Vagina (tissue), 2 donors: ENCODE data around the gene LGMN.

Experiments used
- CTCF ChIP-seq, 3 experiments: fragments of 450-650 bp in 2 of 3; fragments of 200-600 bp in 1 of 3; sonication (generic) in 1 of 3; IDR thresholded peaks; one replicate each; pipeline ENCODE4 v1.5.1; 2017 to 2019; ENCODE audit warnings: antibody characterized with exemption in 3 of 3, mild to moderate bottlenecking in 2 of 3, moderate library complexity in 2 of 3
- POLR2AphosphoS5 ChIP-seq, 2 donors: sonication (generic); formaldehyde crosslinking; IDR thresholded peaks; one replicate each; pipeline ENCODE4 v1.9.0; 2017; ENCODE audit warnings: antibody characterized with exemption in 2 of 2, mild to moderate bottlenecking in 2 of 2, low read depth in 1 of 2; ENCODE audit not compliant: insufficient read depth in 1 of 2

DNA sequence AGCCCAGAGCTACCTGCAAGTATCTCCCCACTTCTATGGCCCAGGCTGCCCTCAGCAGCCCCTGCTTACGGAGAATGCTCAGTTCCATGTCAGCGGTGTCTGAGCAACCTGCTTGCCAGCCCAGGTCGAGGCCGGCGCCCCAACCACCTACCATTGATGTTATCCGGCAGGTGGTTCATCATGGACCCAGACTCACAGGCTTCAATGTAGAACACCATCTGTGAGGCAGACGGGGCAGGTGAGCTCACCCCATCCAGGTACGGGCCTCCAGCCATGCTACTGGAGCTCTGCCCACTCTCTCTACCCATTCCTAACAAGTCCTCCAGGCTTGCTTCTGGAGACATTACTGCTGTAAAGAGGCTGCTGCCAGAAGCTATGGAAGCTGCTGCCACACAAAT is 35.8 kb downstream of the LGMN start:
- TF ChIP-seq CTCF (IDR thresholded peaks at IDR 0.05) = no peak
- TF ChIP-seq POLR2AphosphoS5 (IDR thresholded peaks at IDR 0.05; ENCODE audit: insufficient read depth in 1 of 2, low read depth in 1 of 2) = no peak
